Erythroblast (primary cell): Measurements from ENCODE around the gene SUMO4.

Experiments
- DNase-seq, 2 experiments: peaks; one replicate each; lab custom pipeline; 2025; lab: John Stamatoyannopoulos, UW
- GATA1 ChIP-seq: IDR thresholded peaks from 2 replicates; pipeline ENCODE4 v1.6.1; 2011; ENCODE audit warnings: low read depth, mild to moderate bottlenecking, control low read depth, low read length, moderate library complexity
- POLR2A ChIP-seq: IDR thresholded peaks from 2 replicates; pipeline ENCODE4 v1.6.1; 2011; ENCODE audit warnings: mild to moderate bottlenecking, low read length

SUMO4 gene

GRCh38 chr6:149445095-149445466 lies 45.0 kb downstream of the SUMO4 start:
- DNase-seq = no peak
- TF ChIP-seq POLR2A = no peak

- no peak for DNase-seq
- TF ChIP-seq POLR2A (no peak), GATA1 (no peak)
These were observed 45.5 kb downstream of the SUMO4 start for GRCh38 chr6:149445573-149445972.

GRCh38 chr6:149446791-149447376 lies 46.8 kb downstream of the SUMO4 start:
- DNase-seq = no peak
- no peak for TF ChIP-seq POLR2A
- no peak for TF ChIP-seq GATA1

- TF ChIP-seq POLR2A (no peak), GATA1 (no peak)
- no peak for DNase-seq
These were observed 48.9 kb downstream of the SUMO4 start for GRCh38 chr6:149448821-149449453.

- DNase-seq = no peak
- TF ChIP-seq GATA1 = no peak
- no peak for TF ChIP-seq POLR2A
These were observed 50.0 kb downstream of the SUMO4 start for GRCh38 chr6:149449831-149450678.
